DMS114 treated with DMSO at 0.1 percent for 48 hours (cell line): ENCODE data around the gene DIO2.

ENCODE experiments used
- DNase-seq: peaks from one replicate; lab custom pipeline; 2025; ENCODE audit not compliant: unreplicated experiment; lab: John Stamatoyannopoulos, UW

Gene DIO2

GRCh38 chr14:80172375-80173051 lies 38.8 kb downstream of the DIO2 start:
- no peak for DNase-seq

GRCh38 chr14:80167793-80168448 lies 43.4 kb downstream of the DIO2 start:
- no peak for DNase-seq

GRCh38 chr14:80164991-80165721 lies 46.1 kb downstream of the DIO2 start:
- DNase-seq: no peak

GRCh38 chr14:80152763-80153162 lies 58.5 kb downstream of the DIO2 start:
- DNase-seq: no peak

- no peak for DNase-seq
Measured at GRCh38 chr14:80152166-80152565, 59.1 kb downstream of the DIO2 start.

GRCh38 chr14:80150301-80150700 lies 61.0 kb downstream of the DIO2 start:
- DNase-seq: no peak
